Loucy (cell line): Measurements from ENCODE around the gene ARHGAP24.

Experiments
- H2AFZ ChIP-seq: fragments of 200-600 bp; sonication (generic); 2 replicates; pipeline ENCODE4 v1.6.0; 2016; ENCODE audit warnings: antibody characterized with exemption, mild to moderate bottlenecking, low read length, moderate library complexity
- H3F3A ChIP-seq: fragments of 200-600 bp; 2 replicates; pipeline ENCODE4 v1.6.0; 2016; ENCODE audit warnings: antibody characterized with exemption, low read depth, mild to moderate bottlenecking
- H3K27me3 ChIP-seq: fragments of 200-600 bp; sonication (generic); 2 replicates; pipeline ENCODE4 v1.6.1; 2014; ENCODE audit warnings: low read length, mild to moderate bottlenecking; ENCODE audit not compliant: insufficient read depth, poor library complexity, severe bottlenecking
- H3K36me3 ChIP-seq: fragments of 200-600 bp; sonication (generic); 2 replicates; pipeline ENCODE4 v1.6.1; 2016; ENCODE audit warnings: low read length; ENCODE audit not compliant: insufficient read depth
- H3K4me1 ChIP-seq: fragments of 200-600 bp; sonication (generic); 2 replicates; pipeline ENCODE4 v1.5.1; 2014; ENCODE audit warnings: low read length, mild to moderate bottlenecking; ENCODE audit not compliant: insufficient read depth, poor library complexity, severe bottlenecking
- H3K4me2 ChIP-seq: fragments of 200-600 bp; sonication (generic); 2 replicates; pipeline ENCODE4 v1.6.0; 2014; ENCODE audit warnings: antibody characterized with exemption, low read length, low read depth, mild to moderate bottlenecking; ENCODE audit not compliant: poor library complexity, severe bottlenecking
- H3K4me3 ChIP-seq: fragments of 200-600 bp; sonication (generic); 2 replicates; pipeline ENCODE4 v1.5.1; 2014; ENCODE audit warnings: low read length, mild to moderate bottlenecking, mixed read lengths; ENCODE audit not compliant: poor library complexity, severe bottlenecking
- H3K79me2 ChIP-seq: fragments of 200-600 bp; sonication (generic); 2 replicates; pipeline ENCODE4 v1.6.1; 2014; ENCODE audit warnings: low read length; ENCODE audit not compliant: insufficient read depth
- H3K9ac ChIP-seq: fragments of 200-600 bp; sonication (generic); 2 replicates; pipeline ENCODE4 v1.6.0; 2014; ENCODE audit warnings: mild to moderate bottlenecking, low read depth, low read length, moderate library complexity; ENCODE audit not compliant: poor library complexity, severe bottlenecking
- H3K9me2 ChIP-seq: fragments of 200-600 bp; sonication (generic); replicated peaks from 2 replicates; pipeline ENCODE4 v1.6.1; 2016; ENCODE audit warnings: low read depth, low read length, mixed read lengths
- H3K9me3 ChIP-seq: fragments of 200-600 bp; sonication (generic); 2 replicates; pipeline ENCODE4 v1.6.1; 2014; ENCODE audit warnings: mild to moderate bottlenecking, antibody characterized with exemption, low read length, low read depth; ENCODE audit not compliant: insufficient read depth
- H4K20me1 ChIP-seq: fragments of 200-600 bp; sonication (generic); 2 replicates; pipeline ENCODE4 v1.6.0; 2014; ENCODE audit warnings: antibody characterized with exemption, low read length, mild to moderate bottlenecking; ENCODE audit not compliant: insufficient read depth, poor library complexity, severe bottlenecking
- EZH2phosphoT487 ChIP-seq: fragments of 200-600 bp; IDR thresholded peaks from 2 replicates; pipeline ENCODE4 v1.6.1; 2018; ENCODE audit warnings: antibody characterized with exemption, mild to moderate bottlenecking, moderate library complexity, borderline replicate concordance
- TF ChIP-seq, protein P1 (sequence below): fragments of 200-600 bp; sonication (generic); conservative IDR thresholded peaks from 2 replicates; pipeline ENCODE4 v1.5.1; 2014; ENCODE audit warnings: mild to moderate bottlenecking, antibody characterized with exemption, low read length

Gene ARHGAP24

GRCh38 chr4:85792376-85793232 is 317.7 kb downstream of the ARHGAP24 start:
- Histone ChIP-seq H3F3A (no peaks in the 10 kb centered on the region), H3K79me2 (no peaks in the 10 kb centered on the region), H4K20me1 (no peaks in the 10 kb centered on the region), H3K4me1 (peaks cover 3% of the 10 kb centered on the region), H3K9me3 (no peaks in the 10 kb centered on the region), H2AFZ (no peak overlapping the region), H3K4me3 (no peak overlapping the region), H3K9ac (no peak overlapping the region), H3K9me2 (no peaks in the 10 kb centered on the region), H3K36me3 (no peaks in the 10 kb centered on the region), H3K27me3 (no peaks in the 10 kb centered on the region), H3K4me2 (no peak overlapping the region)
- TF ChIP-seq, protein P1, sequence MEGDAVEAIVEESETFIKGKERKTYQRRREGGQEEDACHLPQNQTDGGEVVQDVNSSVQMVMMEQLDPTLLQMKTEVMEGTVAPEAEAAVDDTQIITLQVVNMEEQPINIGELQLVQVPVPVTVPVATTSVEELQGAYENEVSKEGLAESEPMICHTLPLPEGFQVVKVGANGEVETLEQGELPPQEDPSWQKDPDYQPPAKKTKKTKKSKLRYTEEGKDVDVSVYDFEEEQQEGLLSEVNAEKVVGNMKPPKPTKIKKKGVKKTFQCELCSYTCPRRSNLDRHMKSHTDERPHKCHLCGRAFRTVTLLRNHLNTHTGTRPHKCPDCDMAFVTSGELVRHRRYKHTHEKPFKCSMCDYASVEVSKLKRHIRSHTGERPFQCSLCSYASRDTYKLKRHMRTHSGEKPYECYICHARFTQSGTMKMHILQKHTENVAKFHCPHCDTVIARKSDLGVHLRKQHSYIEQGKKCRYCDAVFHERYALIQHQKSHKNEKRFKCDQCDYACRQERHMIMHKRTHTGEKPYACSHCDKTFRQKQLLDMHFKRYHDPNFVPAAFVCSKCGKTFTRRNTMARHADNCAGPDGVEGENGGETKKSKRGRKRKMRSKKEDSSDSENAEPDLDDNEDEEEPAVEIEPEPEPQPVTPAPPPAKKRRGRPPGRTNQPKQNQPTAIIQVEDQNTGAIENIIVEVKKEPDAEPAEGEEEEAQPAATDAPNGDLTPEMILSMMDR: no peak
- TF ChIP-seq EZH2phosphoT487: no peak

- no peak overlapping the region for H3K4me2 ChIP-seq
- no peak for TF ChIP-seq EZH2phosphoT487
- TF ChIP-seq, protein P1: no peak
- H2AFZ ChIP-seq: no peak overlapping the region
- no peaks in the 10 kb centered on the region for H3K79me2 ChIP-seq
- no peaks in the 10 kb centered on the region for H3K27me3 ChIP-seq
- no peaks in the 10 kb centered on the region for H3F3A ChIP-seq
- H3K9me2 ChIP-seq: no peaks in the 10 kb centered on the region
- H3K9me3 ChIP-seq: no peaks in the 10 kb centered on the region
- no peaks in the 10 kb centered on the region for H4K20me1 ChIP-seq
- H3K36me3 ChIP-seq: no peaks in the 10 kb centered on the region
- H3K9ac ChIP-seq: no peak overlapping the region
- H3K4me1 ChIP-seq: peaks cover 9% of the 10 kb centered on the region
- H3K4me3 ChIP-seq: no peak overlapping the region
Measured at GRCh38 chr4:85793233-85793585, 318.3 kb downstream of the ARHGAP24 start.

DNA sequence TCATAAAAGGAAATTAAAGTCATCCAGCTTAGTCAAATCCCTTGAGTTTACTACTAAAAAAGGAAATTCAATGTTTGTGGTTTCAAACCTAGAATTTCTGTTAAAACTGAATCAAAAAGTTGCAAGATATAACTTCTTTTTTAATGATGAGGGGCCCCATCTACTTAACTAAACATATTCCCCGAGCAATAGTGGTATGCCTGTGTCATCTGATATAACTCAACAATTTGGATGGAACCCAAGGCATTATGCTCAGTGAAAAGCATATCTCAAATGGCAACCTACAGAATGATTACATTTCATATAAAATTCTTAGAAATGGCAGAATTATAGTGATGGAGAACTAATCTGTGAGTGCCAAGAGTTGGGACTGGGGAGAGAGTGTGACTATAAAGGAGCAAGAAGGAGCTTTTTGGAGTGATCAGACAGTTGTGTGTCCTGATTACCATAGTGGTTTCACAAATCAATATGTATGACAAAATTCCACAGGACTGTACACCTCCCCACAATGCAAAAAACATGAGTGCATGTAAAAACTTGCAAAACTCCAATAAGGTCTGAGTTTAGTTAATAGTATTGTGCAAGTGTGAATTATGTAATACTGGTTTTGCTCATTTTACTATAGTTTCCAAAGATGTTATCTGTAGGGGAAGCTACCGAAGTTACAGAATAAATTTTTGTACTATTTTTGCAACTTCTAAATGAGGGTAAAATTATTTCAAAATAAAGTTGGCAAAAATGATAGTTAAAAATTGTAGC is 323.2 kb downstream of the ARHGAP24 start:
- no peaks in the 10 kb centered on the region for H3K79me2 ChIP-seq
- H3K36me3 ChIP-seq: no peaks in the 10 kb centered on the region
- no peak overlapping the region for H3K9ac ChIP-seq
- no peaks in the 10 kb centered on the region for H4K20me1 ChIP-seq
- no peaks in the 10 kb centered on the region for H3F3A ChIP-seq
- H2AFZ ChIP-seq: no peak overlapping the region
- no peak overlapping the region for H3K4me3 ChIP-seq
- TF ChIP-seq, protein P1: no peak
- no peak for TF ChIP-seq EZH2phosphoT487
- H3K27me3 ChIP-seq: no peaks in the 10 kb centered on the region
- no peak overlapping the region for H3K4me2 ChIP-seq
- H3K4me1 ChIP-seq: peaks cover 10% of the 10 kb centered on the region
- no peaks in the 10 kb centered on the region for H3K9me3 ChIP-seq
- no peaks in the 10 kb centered on the region for H3K9me2 ChIP-seq
